GM18511 (cell line): ENCODE data around the gene YPEL1.
A peak's percentile ranks its signal among the peaks of the same experiment; 100 is the strongest.

ENCODE experiments used
- ATAC-seq: cut with Tn5 transposase; IDR thresholded peaks from one replicate; pipeline ENCODE4 v1.9.1; 2021; ENCODE audit warnings: mild to moderate bottlenecking, moderate library complexity; ENCODE audit not compliant: unreplicated experiment

YPEL1 gene

DNA sequence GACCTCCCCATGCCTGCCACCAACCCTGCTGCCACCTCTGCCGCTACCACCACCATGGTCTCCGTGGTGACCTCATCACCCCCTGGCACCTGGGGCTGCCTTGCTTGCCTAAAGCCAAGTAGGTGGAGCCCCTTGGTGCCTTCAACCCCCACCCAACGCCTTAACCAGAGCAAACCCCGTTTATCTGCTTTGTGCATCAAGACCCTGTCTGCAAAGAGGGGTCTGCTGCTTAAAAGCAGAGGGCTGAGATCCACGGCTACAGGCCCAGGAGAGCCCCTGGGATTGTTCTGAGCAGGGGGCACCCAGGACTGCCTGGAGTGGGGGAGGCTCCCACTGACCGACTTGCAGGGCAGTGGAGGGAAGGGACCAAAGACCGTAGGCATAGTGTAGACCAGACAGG is 74.7 kb downstream of the YPEL1 start:
- no peak for ATAC-seq

GRCh38 chr22:21659864-21660525 is 75.6 kb downstream of the YPEL1 start:
- ATAC-seq: no peak

GRCh38 chr22:21657360-21658032 is 78.1 kb downstream of the YPEL1 start:
- ATAC-seq: peak; percentile 87

DNA sequence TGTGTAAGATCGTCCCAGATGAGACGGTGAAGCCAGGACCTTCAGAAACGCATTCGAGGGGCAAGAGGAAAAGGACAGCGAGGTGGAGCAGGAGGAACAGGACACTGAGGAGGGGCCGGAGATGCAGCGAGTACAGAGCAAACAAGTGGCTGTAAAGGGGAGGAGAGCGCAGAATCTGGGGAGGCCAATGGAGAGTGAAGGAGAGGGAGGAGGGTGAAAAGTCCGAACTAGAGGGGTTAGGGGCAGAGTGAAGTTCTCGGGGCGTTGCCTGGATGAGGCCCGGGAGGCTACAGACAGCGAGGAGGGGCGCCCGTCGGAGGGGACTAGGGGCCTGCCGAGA is 78.6 kb downstream of the YPEL1 start:
- no peak for ATAC-seq

DNA sequence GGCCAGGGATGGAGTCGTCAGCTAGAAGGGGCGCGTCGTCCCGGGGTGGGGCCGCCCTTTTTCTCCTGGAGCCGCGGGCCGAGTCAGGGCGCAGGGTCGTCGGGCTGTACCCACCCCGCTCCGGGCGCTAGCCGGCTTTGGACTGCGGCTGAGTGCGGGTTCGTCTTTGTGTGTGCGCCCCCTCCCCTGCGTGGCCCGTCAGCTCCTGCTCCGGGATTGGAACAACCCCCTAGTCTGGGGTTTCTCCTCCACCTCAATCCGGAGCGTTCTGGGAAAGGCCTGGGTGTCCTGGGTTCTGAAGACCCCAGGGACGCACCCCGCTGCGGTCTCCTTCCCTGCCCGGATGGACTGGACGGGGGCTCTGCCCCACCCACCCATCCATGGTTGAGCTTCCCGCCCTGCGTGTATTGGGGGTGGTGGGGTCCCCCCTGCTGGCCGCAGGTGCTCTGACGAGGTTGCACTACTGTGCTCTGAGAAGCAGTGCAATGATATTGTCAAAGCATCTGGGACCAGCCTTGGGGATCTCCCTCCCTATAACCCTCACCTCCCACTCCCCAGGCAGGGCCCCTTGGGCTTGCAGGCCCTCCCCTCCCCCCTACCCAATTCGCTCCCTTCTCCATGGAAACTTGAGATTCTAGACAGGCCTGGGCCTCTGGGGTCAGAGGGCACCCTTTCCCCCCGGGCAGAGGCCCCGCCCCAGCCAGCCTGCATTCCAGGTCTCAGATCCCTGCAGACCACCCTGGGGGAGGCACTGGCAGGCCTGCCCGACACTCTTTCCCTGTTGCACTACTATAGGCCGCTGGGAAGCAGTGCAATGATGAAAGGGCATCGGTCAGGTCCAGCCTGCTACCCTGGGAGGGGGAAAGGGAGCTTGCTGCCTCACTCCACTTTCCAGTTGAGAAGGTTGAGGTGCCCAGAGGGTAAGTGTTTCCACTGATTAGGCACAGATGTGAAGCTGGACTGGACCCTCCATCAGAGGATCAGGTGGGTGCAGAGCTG is 82.7 kb downstream of the YPEL1 start:
- ATAC-seq: peak; percentile 25

GRCh38 chr22:21652010-21652546 is 83.5 kb downstream of the YPEL1 start:
- peak; percentile 91 for ATAC-seq

GRCh38 chr22:21651521-21652009 is 84.0 kb downstream of the YPEL1 start:
- ATAC-seq: peak; percentile 30

DNA sequence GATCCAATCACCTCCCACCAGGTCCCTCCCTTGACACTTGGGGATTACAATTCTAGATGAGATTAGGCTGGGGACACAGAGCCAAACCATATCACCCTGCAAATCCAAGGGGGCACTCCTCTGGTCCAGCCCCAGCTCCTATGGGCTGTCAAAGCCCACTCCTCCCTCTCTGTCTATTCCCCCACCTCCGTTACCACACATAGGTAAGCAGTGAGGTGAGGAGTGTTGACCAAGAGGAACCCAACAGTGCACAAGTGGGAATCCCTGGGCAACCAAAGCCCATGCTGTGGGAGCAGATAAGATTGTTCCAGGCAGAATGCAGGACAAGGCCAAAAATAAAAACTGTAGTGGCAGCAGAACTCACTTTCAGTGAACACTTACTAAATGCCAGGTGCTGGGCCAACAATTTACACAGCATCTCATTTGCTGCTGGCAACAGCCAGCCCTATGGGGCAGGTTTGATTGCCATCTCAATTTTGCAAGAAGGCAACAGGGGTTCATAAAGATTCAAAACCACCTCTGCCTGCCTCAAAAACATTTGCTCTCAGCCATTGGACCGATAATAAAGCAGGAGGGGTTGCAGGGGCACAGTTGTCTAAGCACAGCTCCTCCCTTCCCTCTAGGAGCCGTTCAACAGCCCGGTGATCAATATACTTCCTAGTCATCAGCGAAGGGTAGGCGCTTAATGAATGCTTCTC is 84.6 kb downstream of the YPEL1 start:
- ATAC-seq: no peak

GRCh38 chr22:21650280-21650679 is 85.3 kb downstream of the YPEL1 start:
- ATAC-seq: no peak
